ENCODE results near the gene TCOF1.

DNA sequence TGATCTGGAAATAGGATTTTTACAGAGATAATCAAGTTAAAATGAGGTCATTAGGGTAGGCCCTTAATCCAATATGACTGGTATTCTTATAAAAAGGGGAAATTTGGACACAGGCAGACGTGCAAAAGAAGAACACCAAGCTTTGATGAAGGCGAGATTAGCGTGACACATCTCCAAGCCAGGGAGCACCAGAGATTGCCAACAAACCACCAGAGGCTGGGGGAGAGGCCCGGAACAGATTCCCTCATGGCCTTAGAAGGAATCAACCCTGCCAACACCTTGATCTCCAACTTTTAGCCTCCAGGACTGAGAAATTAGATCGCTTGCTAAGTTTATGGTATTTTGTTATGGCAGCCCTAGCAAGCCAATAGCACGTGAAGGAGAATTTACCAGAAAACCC is 44.0 kb upstream of the TCOF1 start:
- no peak for TF ChIP-seq EP300 (IDR thresholded peaks at IDR 0.05)
- TF ChIP-seq, protein P1, sequence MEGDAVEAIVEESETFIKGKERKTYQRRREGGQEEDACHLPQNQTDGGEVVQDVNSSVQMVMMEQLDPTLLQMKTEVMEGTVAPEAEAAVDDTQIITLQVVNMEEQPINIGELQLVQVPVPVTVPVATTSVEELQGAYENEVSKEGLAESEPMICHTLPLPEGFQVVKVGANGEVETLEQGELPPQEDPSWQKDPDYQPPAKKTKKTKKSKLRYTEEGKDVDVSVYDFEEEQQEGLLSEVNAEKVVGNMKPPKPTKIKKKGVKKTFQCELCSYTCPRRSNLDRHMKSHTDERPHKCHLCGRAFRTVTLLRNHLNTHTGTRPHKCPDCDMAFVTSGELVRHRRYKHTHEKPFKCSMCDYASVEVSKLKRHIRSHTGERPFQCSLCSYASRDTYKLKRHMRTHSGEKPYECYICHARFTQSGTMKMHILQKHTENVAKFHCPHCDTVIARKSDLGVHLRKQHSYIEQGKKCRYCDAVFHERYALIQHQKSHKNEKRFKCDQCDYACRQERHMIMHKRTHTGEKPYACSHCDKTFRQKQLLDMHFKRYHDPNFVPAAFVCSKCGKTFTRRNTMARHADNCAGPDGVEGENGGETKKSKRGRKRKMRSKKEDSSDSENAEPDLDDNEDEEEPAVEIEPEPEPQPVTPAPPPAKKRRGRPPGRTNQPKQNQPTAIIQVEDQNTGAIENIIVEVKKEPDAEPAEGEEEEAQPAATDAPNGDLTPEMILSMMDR (IDR thresholded peaks at IDR 0.05) = no peak

All from tibial nerve (tissue), 4 donors.